Mucosa of stomach (tissue), 1 donor: ENCODE data around the gene PARD3.

ENCODE experiments used
- H3K27me3 ChIP-seq: one replicate; pipeline ENCODE4 v1.7.0; 2013; ENCODE audit warnings: mild to moderate bottlenecking, low read length; ENCODE audit not compliant: control insufficient read depth, insufficient read depth
- H3K36me3 ChIP-seq: one replicate; pipeline ENCODE4 v1.7.0; 2013; ENCODE audit warnings: low read length; ENCODE audit not compliant: control insufficient read depth, insufficient read depth
- H3K4me1 ChIP-seq: one replicate; pipeline ENCODE4 v1.7.0; 2013; ENCODE audit warnings: mild to moderate bottlenecking, low read length; ENCODE audit not compliant: control insufficient read depth, insufficient read depth
- H3K4me3 ChIP-seq: one replicate; pipeline ENCODE4 v1.7.0; 2013; ENCODE audit warnings: low read length
- H3K9ac ChIP-seq: one replicate; pipeline ENCODE4 v1.7.0; 2013; ENCODE audit warnings: mild to moderate bottlenecking, low read length, moderate library complexity
- H3K9me3 ChIP-seq: one replicate; pipeline ENCODE4 v1.7.0; 2013; ENCODE audit warnings: mild to moderate bottlenecking, low read length, moderate library complexity; ENCODE audit not compliant: control insufficient read depth
- donor health status: Pancreatic carcinoma.

The PARD3 gene

GRCh38 chr10:34520084-34520483, 295.0 kb downstream of the PARD3 start:
- Histone ChIP-seq H3K36me3 (no peaks in the 10 kb centered on the region), H3K9ac (no peak overlapping the region), H3K9me3 (no peaks in the 10 kb centered on the region), H3K4me1 (peaks cover 6% of the 10 kb centered on the region), H3K4me3 (no peak overlapping the region), H3K27me3 (no peaks in the 10 kb centered on the region)

DNA sequence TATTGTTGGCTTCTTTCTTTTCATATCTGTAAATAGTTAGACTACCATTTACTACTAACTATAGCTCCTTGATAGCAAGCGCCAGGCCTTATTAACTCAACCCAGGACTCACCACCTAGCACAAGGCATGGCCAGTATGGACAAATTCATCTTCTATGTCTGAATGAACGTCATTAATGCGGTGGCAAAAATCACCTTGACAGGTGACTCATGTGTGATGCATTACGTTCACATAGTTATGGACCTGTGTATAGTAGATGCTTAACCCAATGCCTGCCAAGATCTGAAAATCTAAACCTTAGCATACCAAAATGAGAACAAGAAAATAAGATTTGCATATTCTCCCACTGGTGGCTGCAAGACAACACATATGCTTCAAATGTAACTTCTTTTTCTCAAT, 300.8 kb downstream of the PARD3 start:
- Histone ChIP-seq H3K9me3 (no peaks in the 10 kb centered on the region), H3K9ac (no peak overlapping the region), H3K27me3 (no peaks in the 10 kb centered on the region), H3K4me1 (no peaks in the 10 kb centered on the region), H3K36me3 (no peaks in the 10 kb centered on the region), H3K4me3 (no peak overlapping the region)

DNA sequence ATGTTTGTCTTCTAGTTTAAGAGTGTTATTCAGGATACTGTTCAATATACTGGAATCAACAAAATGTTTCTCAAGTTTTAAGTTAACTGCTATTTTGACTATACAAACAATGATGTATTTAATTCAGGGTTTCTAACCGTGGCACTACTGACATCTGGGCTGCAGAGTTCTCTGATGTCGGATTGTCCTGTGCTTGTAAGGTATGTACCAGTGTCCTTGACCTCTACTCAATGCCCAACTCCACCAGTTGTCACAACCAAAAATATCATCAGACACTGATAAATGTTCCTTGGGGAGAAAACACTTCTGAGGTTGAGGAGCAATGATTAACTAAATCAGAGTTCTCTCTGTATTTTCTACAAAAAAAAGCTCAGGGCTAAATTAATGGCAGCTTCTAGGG, 301.5 kb downstream of the PARD3 start:
- Histone ChIP-seq H3K36me3 (no peaks in the 10 kb centered on the region), H3K4me3 (no peak overlapping the region), H3K4me1 (no peaks in the 10 kb centered on the region), H3K27me3 (no peaks in the 10 kb centered on the region), H3K9ac (no peak overlapping the region), H3K9me3 (no peaks in the 10 kb centered on the region)

DNA sequence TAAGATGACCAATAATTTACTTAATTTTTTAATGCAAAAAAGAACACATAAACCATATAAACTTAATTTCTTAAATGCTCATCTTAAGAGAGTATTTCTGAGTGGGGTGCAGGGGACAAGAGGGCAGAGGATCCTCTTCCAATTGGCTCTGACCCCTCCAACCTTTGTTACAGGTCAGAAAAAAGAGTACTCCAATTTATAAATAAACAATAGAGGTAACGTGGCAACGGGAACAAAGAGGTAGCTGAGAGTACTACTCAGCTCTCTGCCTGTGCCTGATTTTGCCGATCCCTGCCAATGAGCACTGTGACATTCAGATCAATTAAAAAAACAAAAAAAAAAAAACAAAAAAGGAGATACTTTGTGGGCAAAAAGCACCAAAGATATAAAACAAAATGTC, 307.9 kb downstream of the PARD3 start:
- H3K4me3 ChIP-seq, result no peak overlapping the region
- no peak overlapping the region for H3K9ac ChIP-seq

DNA sequence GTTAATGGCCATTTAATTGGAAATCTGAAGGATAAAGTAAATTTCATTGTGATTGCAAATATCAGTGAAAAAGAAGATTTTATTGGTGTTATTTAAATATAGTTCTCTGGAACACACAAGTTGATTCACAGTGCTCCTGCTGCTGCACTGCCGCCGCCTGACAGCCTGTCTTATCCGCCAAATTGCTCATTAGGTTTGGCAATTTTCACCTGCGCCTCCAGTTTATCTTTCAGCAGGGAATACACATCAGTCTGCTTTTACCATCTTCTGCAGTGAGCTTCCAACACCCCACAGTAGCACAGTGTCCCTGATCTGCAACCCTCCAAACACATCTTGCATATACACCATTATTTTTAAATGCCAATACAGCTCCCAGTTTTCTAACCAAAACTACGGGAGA, 308.3 kb downstream of the PARD3 start:
- Histone ChIP-seq H3K4me3 (no peak overlapping the region), H3K4me1 (peaks cover 4% of the 10 kb centered on the region), H3K36me3 (no peaks in the 10 kb centered on the region), H3K27me3 (no peaks in the 10 kb centered on the region), H3K9ac (no peak overlapping the region), H3K9me3 (no peaks in the 10 kb centered on the region)

More for the DNA sequence above, 307.9 kb downstream of the PARD3 start:
- H3K4me1 ChIP-seq, result peaks cover 4% of the 10 kb centered on the region
- no peaks in the 10 kb centered on the region for H3K36me3 ChIP-seq
- no peaks in the 10 kb centered on the region for H3K9me3 ChIP-seq
- H3K27me3 ChIP-seq, result no peaks in the 10 kb centered on the region

GRCh38 chr10:34505338-34505737, 309.8 kb downstream of the PARD3 start:
- H3K27me3 ChIP-seq, result no peaks in the 10 kb centered on the region
- H3K4me3 ChIP-seq, result no peak overlapping the region
- H3K4me1 ChIP-seq, result peaks cover 4% of the 10 kb centered on the region
- no peaks in the 10 kb centered on the region for H3K36me3 ChIP-seq
- H3K9ac ChIP-seq, result no peak overlapping the region
- H3K9me3 ChIP-seq, result no peaks in the 10 kb centered on the region

DNA sequence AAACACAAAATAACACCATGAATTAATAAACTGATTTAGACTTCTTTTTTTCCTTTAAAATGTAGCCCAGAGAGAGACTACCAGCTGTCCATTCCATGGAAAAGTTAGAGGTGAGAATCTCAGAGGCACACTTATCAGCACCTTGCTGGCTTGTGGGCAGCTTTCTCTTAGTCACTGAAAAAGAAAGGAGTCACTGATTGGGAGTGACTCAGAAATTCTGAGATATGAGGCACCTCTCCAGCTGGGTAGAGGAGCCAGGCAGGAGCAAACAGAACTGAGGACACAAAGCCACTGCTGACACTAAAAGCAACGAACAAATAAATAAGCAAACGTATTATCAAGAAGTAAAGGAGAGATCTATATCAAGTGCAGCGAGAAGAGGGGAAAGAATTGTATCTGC, 310.6 kb downstream of the PARD3 start:
- Histone ChIP-seq H3K36me3 (no peaks in the 10 kb centered on the region), H3K27me3 (no peaks in the 10 kb centered on the region), H3K9ac (no peak overlapping the region), H3K4me1 (peaks cover 4% of the 10 kb centered on the region), H3K4me3 (no peak overlapping the region), H3K9me3 (no peaks in the 10 kb centered on the region)

GRCh38 chr10:34503704-34504103, 311.4 kb downstream of the PARD3 start:
- H3K4me3 ChIP-seq, result no peak overlapping the region
- no peaks in the 10 kb centered on the region for H3K9me3 ChIP-seq
- no peaks in the 10 kb centered on the region for H3K36me3 ChIP-seq
- H3K27me3 ChIP-seq, result no peaks in the 10 kb centered on the region
- H3K4me1 ChIP-seq, result peaks cover 4% of the 10 kb centered on the region
- H3K9ac ChIP-seq, result no peak overlapping the region

DNA sequence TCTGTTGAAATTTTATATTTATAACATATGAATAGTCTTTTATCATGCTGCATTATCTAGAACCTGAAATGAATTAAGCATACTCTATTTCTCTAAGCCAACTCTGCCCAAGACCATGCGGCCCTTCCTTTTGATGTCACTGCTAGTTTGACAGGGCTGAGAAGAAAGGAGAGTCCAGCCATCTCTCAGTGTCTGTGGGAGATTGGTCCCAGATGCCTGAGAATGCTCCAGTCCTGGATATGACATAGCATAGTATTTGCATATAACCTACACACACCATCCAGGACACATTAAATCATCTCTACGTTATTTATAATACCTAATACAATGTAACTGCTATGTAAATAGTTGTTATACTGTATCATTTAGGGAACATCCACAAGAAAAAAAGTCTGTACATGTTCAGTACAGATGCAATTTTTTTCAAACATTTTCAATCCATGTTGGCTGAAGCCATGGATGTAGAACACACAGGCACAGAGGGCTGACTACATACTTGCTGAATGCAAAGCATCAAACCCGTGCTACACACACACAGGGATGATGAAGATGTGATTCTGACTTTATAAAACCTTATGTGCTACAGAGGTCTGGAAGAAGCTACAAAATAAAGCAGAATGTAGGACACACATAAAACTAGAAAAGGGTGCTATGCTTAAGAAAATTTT, 315.4 kb downstream of the PARD3 start:
- Histone ChIP-seq H3K9ac (no peak overlapping the region), H3K4me1 (peaks cover 4% of the 10 kb centered on the region), H3K36me3 (no peaks in the 10 kb centered on the region), H3K4me3 (no peak overlapping the region), H3K27me3 (no peaks in the 10 kb centered on the region), H3K9me3 (no peaks in the 10 kb centered on the region)

GRCh38 chr10:34498821-34499220, 316.3 kb downstream of the PARD3 start:
- Histone ChIP-seq H3K9me3 (no peaks in the 10 kb centered on the region), H3K27me3 (no peaks in the 10 kb centered on the region), H3K4me3 (no peak overlapping the region), H3K36me3 (no peaks in the 10 kb centered on the region), H3K4me1 (no peaks in the 10 kb centered on the region), H3K9ac (no peak overlapping the region)

DNA sequence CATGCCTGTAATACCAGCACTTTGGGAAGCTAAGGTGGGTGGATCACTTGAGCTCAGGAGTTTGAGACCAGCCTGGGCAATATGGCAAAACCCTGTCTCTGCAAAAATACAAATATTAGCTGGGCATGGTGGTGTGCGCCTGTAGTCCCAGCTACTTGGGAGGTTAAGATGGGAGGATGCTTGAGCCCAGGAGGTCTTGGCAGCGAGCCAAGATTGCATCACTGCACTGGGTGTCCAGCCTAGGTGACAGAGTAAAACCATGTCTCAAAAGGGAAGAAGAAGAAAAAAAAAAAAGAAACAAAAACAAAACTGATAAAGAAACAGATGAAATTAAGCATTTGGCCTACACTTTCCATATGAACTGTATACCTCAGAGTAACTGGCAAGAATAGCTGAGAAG, 319.2 kb downstream of the PARD3 start:
- H3K4me1 ChIP-seq, result no peaks in the 10 kb centered on the region
- no peak overlapping the region for H3K4me3 ChIP-seq
- H3K27me3 ChIP-seq, result no peaks in the 10 kb centered on the region
- H3K36me3 ChIP-seq, result no peaks in the 10 kb centered on the region
- no peaks in the 10 kb centered on the region for H3K9me3 ChIP-seq
- no peak overlapping the region for H3K9ac ChIP-seq

DNA sequence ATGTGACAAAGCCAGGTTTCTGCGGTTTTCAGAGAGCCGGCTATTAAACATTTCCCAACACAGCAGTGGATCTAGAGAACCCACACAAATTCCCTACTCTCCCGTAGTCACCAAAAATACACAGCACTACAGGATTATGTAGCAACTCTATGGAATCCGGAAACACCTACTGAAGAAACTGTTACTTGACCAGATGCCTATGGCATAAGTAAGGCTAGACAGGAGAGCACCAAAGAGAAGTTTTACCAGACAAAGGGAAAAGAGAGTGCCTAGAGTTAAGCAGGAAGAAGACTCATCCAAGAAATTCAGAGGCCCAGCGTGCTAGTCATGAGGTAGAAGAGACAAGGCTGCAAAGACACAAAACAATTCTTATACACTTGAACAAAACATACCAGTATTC, 321.1 kb downstream of the PARD3 start:
- Histone ChIP-seq H3K27me3 (no peaks in the 10 kb centered on the region), H3K4me3 (no peak overlapping the region), H3K4me1 (no peaks in the 10 kb centered on the region), H3K9ac (no peak overlapping the region), H3K9me3 (no peaks in the 10 kb centered on the region), H3K36me3 (no peaks in the 10 kb centered on the region)

DNA sequence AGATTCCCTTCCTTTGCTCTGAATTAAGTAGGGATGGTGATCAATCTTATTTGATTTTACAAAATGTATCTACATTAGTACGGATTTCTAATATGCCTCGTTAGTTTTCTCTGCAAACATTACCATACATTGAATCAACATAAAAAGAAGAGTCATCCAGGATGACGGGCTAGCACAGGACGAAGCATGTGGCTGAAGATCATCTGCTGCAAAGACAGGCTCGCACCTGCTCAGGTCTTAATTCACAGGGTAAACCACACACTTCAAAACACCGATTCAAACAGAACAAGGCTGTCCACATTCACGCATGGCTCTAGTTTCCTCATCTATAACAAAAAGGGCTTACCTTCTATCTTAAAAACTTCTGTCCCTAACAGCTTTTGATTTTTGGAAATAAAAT, 323.0 kb downstream of the PARD3 start:
- no peak overlapping the region for H3K9ac ChIP-seq
- no peaks in the 10 kb centered on the region for H3K27me3 ChIP-seq
- no peaks in the 10 kb centered on the region for H3K4me1 ChIP-seq
- H3K36me3 ChIP-seq, result no peaks in the 10 kb centered on the region
- H3K4me3 ChIP-seq, result no peak overlapping the region
- H3K9me3 ChIP-seq, result no peaks in the 10 kb centered on the region
